Skeletal muscle tissue (tissue), 4 donors: ENCODE results near the gene MIPEP. TPM values are rescaled to one million over a fixed set of nuclear protein-coding genes. Genes with fewer than 3 reads are reported as not detected.

Experiments used
- H3K27ac ChIP-seq: one replicate; pipeline ENCODE4 v1.7.0; 2013; ENCODE audit warnings: mild to moderate bottlenecking, low read depth, low read length, inconsistent platforms
- H3K27me3 ChIP-seq, 3 donors: one replicate each; pipeline ENCODE4 v1.7.0; 2013; ENCODE audit warnings: low read length in 3 of 3; ENCODE audit not compliant: control insufficient read depth in 3 of 3, insufficient read depth in 3 of 3
- H3K36me3 ChIP-seq, 3 donors: one replicate each; pipeline ENCODE4 v1.7.0; 2013; ENCODE audit warnings: low read length in 3 of 3; ENCODE audit not compliant: control insufficient read depth in 3 of 3, insufficient read depth in 3 of 3
- H3K4me1 ChIP-seq, 3 donors: one replicate each; pipeline ENCODE4 v1.7.0; 2013; ENCODE audit warnings: low read length in 3 of 3, mild to moderate bottlenecking in 3 of 3; ENCODE audit not compliant: control insufficient read depth in 3 of 3, insufficient read depth in 3 of 3
- H3K4me3 ChIP-seq, 3 donors: one replicate each; pipeline ENCODE4 v1.7.0; 2013; ENCODE audit warnings: low read length in 3 of 3
- H3K9ac ChIP-seq, 3 donors: one replicate each; pipeline ENCODE4 v1.7.0; 2013; ENCODE audit warnings: low read length in 3 of 3, mild to moderate bottlenecking in 3 of 3, moderate library complexity in 2 of 3, low read depth in 1 of 3
- H3K9me3 ChIP-seq, 3 donors: one replicate each; pipeline ENCODE4 v1.7.0; 2013; ENCODE audit warnings: low read length in 3 of 3; ENCODE audit not compliant: control insufficient read depth in 3 of 3
- total RNA-seq: library from RNA; depleted of rRNA; stranded (reverse); fragments of >200 nt; gene quantifications from one replicate; pipeline ENCODE4 v1.2.3, GENCODE V29; 2014
- donor health status: Osteomylitis.

Gene MIPEP
- total RNA-seq, 1 donor from 2014 or later: 13.6 TPM

DNA sequence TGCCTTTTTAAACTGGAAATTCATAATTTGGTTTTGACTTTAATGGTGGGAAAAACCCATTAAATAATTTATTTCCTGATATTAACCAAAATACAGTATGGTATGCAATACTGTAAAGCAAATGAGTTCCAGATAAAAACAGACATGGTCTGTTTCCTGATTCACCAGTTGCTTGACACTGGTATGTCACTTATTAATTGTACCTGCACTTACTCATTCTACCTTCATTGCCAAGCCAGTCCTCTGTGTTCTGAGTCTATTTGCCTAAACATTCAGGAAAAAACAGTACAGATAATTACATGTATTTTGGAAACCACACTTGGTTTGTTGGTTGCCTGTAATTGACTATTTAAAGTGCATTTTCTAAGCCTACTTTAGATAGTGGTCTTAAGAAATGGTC lies 159.7 kb downstream of the MIPEP start:
- Histone ChIP-seq H3K36me3 (peaks cover 0 to 6% (median 0%) of the 10 kb centered on the region in 3 donors), H3K9me3 (no peaks in the 10 kb centered on the region), H3K4me3 (no peak overlapping the region), H3K27ac (no peak overlapping the region), H3K9ac (no peak overlapping the region), H3K4me1 (peaks cover 0 to 7% (median 0%) of the 10 kb centered on the region in 3 donors), H3K27me3 (no peaks in the 10 kb centered on the region)

DNA sequence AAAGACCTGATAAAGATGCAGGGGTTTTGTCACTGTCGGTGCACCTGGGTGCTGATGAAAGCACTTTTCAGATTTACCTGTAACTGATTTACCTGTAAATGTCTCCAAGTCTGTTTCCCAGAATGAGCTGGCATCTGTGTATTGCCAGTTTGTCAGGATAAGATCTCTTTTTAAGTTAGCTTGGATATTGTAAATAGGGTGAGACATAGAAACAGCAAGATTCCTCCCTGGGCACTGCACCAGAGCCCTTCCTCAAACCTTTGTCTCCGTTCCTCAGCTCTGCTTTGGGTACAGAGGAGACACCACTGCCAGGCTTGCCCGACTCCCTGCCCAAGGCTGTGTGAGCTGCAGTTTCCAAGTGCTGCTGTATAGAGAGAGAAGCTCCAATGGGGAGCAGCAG lies 160.4 kb downstream of the MIPEP start:
- Histone ChIP-seq H3K4me3 (no peak overlapping the region), H3K9me3 (no peaks in the 10 kb centered on the region), H3K4me1 (peaks cover 0 to 7% (median 0%) of the 10 kb centered on the region in 3 donors), H3K27ac (no peak overlapping the region), H3K27me3 (no peaks in the 10 kb centered on the region), H3K36me3 (peaks cover 0 to 6% (median 0%) of the 10 kb centered on the region in 3 donors), H3K9ac (no peak overlapping the region)

DNA sequence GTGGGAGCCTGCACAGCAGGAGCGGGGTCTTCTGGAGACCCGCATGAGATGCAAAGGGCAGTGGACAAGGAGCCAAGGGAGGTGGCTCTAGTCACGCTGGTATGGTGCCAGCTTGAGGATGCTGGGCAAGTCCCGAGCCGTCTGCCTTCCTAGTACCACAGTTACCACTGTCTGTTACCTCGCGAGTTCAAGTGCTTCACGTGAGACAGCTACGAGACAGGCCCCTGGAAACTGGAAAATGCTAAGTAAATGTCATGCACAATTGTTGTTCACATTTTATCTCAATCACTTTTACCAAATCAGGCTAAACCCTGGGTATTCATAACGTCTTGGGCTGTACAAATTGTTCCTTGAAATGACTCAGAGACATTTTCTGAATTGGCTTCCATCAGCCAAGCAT lies 163.3 kb downstream of the MIPEP start:
- Histone ChIP-seq H3K36me3 (peaks cover 0 to 6% (median 0%) of the 10 kb centered on the region in 3 donors), H3K9me3 (no peaks in the 10 kb centered on the region), H3K27ac (no peak overlapping the region), H3K27me3 (no peaks in the 10 kb centered on the region), H3K9ac (no peak overlapping the region), H3K4me3 (no peak overlapping the region), H3K4me1 (peaks cover 0 to 7% (median 4%) of the 10 kb centered on the region in 3 donors)

DNA sequence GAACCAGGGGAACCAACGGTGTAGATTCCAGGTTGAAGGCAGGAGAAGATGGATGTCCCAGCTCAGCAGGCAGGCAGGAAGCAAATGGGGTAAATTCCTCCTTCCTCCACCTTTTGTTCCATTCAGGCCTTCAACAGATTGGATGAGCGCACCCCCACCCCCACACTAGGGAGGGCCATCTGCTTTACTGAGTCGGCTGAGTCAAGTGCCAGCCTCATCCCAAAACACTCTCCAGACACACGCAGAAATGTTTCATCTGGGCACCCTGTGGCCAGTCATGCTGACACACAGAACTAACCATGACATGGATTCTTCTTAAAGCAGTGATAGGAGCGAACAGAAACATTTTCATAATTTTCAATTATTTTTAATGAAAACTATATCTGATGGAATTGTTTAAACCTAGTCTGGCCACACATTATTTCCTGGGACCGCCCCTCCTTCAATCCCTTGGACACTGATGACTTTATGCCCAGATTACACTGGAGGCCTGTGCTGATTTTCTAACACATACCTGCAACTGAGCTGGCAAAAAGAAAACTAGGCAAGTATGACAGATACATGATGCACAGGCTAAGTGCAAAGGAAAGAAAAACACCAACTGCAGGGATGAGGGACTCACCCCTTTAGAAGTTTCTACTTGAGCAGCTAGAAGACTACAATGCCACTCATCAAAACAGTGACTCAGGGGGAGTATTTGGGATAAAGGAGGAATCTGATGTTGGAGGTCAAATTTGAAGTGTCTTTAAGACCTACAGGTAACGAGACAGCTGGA lies 164.8 kb downstream of the MIPEP start:
- no peak overlapping the region for H3K27ac ChIP-seq
- H3K36me3 ChIP-seq: peaks cover 0 to 6% (median 0%) of the 10 kb centered on the region in 3 donors
- no peak overlapping the region for H3K9ac ChIP-seq
- peaks cover 0 to 7% (median 4%) of the 10 kb centered on the region in 3 donors for H3K4me1 ChIP-seq
- no peak overlapping the region for H3K4me3 ChIP-seq
- no peaks in the 10 kb centered on the region for H3K9me3 ChIP-seq
- no peaks in the 10 kb centered on the region for H3K27me3 ChIP-seq

DNA sequence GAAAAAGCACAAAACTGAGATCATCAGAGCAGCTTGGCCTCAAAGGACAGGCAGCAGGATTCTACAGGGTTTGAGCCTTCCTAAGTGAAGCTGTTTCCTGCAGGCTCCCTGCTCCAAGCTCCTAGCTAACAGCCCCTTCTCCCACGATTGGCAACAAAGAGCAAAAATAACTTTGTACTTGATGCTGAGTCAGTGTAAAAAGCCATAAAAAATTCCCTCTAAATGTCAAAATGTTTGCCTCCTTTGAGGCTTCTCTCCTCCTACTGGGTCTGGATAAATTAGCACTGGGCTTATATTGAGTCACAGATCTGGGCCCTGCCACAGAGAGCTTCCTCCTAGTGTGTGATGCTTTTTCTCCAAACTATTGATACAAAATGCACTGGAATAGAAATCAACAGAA lies 165.7 kb downstream of the MIPEP start:
- no peaks in the 10 kb centered on the region for H3K9me3 ChIP-seq
- H3K4me1 ChIP-seq: peaks cover 0 to 7% (median 4%) of the 10 kb centered on the region in 3 donors
- no peak overlapping the region for H3K4me3 ChIP-seq
- H3K36me3 ChIP-seq: no peaks in the 10 kb centered on the region
- H3K9ac ChIP-seq: no peak overlapping the region
- H3K27ac ChIP-seq: no peak overlapping the region
- H3K27me3 ChIP-seq: no peaks in the 10 kb centered on the region

DNA sequence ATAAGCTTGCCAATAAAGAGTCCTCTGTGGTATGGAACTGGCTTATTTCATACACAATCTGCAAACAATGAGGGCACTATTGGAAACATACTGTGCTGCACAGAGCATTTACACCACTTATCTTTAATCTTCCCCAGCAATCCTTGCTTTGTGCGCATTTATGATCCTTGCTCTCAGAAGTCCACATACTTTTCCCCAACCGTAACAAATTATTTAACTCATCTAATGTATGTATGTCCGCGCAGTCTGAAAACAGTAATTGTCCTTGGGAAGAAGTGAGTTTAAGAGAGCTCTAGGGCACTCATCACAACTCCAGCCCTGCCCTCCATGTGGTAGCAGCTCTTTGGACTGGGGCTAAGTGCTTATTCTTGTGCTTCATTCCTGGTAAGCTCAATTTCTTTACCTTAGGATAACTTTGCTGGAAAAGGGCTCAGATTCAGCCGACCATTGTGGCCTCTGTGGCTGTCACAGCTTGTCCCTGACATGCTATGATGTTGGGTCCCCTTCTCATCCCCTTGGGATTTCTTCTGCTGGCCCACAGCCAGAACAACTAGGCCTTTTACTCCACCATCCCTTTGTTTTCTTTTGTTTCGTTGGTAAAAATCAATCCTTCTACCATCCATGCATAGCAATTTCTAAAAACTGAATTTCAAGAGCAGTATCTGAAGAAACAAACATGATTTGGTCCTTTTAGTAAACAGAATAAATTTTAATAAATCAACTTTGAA lies 166.3 kb downstream of the MIPEP start:
- Histone ChIP-seq H3K4me1 (peaks cover 0 to 7% (median 4%) of the 10 kb centered on the region in 3 donors), H3K4me3 (no peak overlapping the region), H3K36me3 (no peaks in the 10 kb centered on the region), H3K9me3 (no peaks in the 10 kb centered on the region), H3K9ac (no peak overlapping the region), H3K27ac (no peak overlapping the region), H3K27me3 (no peaks in the 10 kb centered on the region)

DNA sequence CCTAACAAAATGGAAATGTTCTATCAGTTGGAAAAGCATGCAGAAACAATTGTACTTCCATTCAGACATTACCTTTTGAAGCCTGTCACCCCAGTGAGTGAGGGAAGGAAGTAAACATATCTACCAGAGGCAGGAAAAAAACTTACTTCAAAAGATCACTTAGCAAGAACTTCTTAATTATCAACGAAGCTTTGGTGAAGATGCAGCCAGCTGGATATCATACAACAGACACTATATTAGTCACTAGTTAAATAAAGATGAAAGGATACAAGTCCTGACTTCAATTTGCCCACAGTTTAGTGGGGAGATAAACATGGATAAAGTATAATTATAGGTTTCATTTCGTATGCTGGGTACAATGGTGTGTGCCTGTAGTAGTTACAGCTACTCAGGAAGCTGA lies 170.2 kb downstream of the MIPEP start:
- Histone ChIP-seq H3K4me1 (peaks cover 0 to 4% (median 0%) of the 10 kb centered on the region in 3 donors), H3K4me3 (no peak overlapping the region), H3K27ac (no peak overlapping the region), H3K9ac (no peak overlapping the region), H3K9me3 (no peaks in the 10 kb centered on the region), H3K36me3 (no peaks in the 10 kb centered on the region), H3K27me3 (no peaks in the 10 kb centered on the region)

DNA sequence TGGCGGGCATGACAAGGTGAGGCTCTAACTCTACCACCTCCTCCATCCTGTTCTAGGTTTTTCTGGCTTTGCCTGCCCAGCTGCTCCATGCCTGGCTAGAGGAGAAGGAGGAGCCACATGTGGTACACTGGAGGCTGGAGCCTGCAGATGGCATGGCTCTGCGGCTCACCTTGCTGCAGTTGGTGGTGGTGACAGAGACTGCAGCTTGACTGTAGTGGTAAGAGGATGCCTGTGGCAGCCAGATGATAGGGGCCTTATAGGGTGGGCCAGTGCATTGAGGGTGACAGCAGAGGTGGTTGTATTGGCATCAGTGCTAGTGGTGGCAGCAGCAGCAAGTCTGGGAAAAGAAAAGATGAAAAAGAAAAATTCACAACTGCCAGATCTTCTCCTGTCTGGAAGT lies 172.8 kb downstream of the MIPEP start:
- H3K27me3 ChIP-seq: no peaks in the 10 kb centered on the region
- H3K27ac ChIP-seq: no peak overlapping the region
- no peak overlapping the region for H3K4me3 ChIP-seq
- H3K4me1 ChIP-seq: no peaks in the 10 kb centered on the region
- H3K36me3 ChIP-seq: no peaks in the 10 kb centered on the region
- no peaks in the 10 kb centered on the region for H3K9me3 ChIP-seq
- no peak overlapping the region for H3K9ac ChIP-seq

DNA sequence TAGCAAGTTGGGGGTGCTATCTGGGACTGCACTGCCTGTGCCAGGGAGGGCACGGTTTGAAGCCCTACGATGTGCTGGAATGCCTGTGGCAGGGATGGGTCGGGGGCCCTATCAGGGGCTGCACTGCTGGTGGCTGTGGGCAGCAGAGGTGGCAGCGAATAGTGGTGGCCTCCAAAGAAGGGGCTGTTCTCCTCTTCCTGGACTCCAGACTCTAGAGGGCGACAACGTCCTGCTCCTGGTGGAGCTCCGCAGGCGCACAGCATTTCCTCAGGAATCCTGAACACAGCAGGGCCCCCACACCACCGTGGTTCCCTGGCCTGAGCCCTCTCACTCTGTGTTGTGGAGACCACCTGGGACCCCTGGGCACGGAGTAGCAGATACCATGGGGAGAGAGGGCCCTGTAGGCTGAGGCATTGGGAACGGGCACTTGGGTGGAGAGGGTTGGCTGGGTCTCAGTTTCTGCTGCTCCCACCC lies 173.4 kb downstream of the MIPEP start:
- Histone ChIP-seq H3K27me3 (no peaks in the 10 kb centered on the region), H3K9ac (no peak overlapping the region), H3K4me1 (no peaks in the 10 kb centered on the region), H3K4me3 (no peak overlapping the region), H3K9me3 (no peaks in the 10 kb centered on the region), H3K36me3 (no peaks in the 10 kb centered on the region), H3K27ac (no peak overlapping the region)
